Colonic mucosa (tissue), 4 donors: ENCODE results near the gene ANKRD13D. TPM values are rescaled to one million over a fixed set of nuclear protein-coding genes. Genes with fewer than 3 reads are reported as not detected.
A peak's percentile ranks its signal among the peaks of the same experiment; 100 is the strongest.

ENCODE experiments used
- DNase-seq: peaks from one replicate; pipeline ENCODE4 v3.0.0-alpha.2; 2020
- H3K27ac ChIP-seq: fragments of 200-600 bp; one replicate; pipeline ENCODE4 v1.8.0; 2021
- H3K27me3 ChIP-seq: fragments of 200-600 bp; one replicate; pipeline ENCODE4 v1.8.0; 2021
- H3K36me3 ChIP-seq: fragments of 200-600 bp; one replicate; pipeline ENCODE4 v1.8.0; 2021
- H3K4me1 ChIP-seq: fragments of 200-600 bp; one replicate; pipeline ENCODE4 v1.8.0; 2021; ENCODE audit warnings: mild to moderate bottlenecking
- H3K4me3 ChIP-seq: fragments of 200-600 bp; one replicate; pipeline ENCODE4 v1.8.0; 2021
- H3K9ac ChIP-seq, 2 donors: one replicate each; pipeline ENCODE4 v1.7.0; 2013; ENCODE audit warnings: control low read depth in 2 of 2, low read depth in 2 of 2, low read length in 2 of 2
- H3K9me3 ChIP-seq: fragments of 200-600 bp; one replicate; pipeline ENCODE4 v1.8.0; 2021
- intact Hi-C: fragments of 100-400 bp; cut with DNase I; formaldehyde crosslinking; loops from one replicate; pipeline ENCODE4 v1.14.1; 2022
- total RNA-seq, 2 donors: library from RNA; stranded (reverse); fragmentation: NEBNext Ultra II Directional in 1 of 2; extraction: Animal tissue kit (Norgen Biotek cat#: 25700) in 1 of 2; gene quantifications; one replicate each; pipeline ENCODE4 v1.2.1, GENCODE V29; 2021
- TF ChIP-seq, protein P1 (sequence below): fragments of 200-600 bp; IDR thresholded peaks from one replicate; pipeline ENCODE4 v1.8.0; 2022; ENCODE audit warnings: antibody characterized with exemption, mild to moderate bottlenecking
- donor health status: healthy.
- donor health status: DM: no; HTN: no; CAD: no.
- donor health status: DM: no; HTN: no; CAD: no.

The ANKRD13D gene
- total RNA-seq, 2 donors from 2014 or later = 18.8 to 39.5 TPM

DNA sequence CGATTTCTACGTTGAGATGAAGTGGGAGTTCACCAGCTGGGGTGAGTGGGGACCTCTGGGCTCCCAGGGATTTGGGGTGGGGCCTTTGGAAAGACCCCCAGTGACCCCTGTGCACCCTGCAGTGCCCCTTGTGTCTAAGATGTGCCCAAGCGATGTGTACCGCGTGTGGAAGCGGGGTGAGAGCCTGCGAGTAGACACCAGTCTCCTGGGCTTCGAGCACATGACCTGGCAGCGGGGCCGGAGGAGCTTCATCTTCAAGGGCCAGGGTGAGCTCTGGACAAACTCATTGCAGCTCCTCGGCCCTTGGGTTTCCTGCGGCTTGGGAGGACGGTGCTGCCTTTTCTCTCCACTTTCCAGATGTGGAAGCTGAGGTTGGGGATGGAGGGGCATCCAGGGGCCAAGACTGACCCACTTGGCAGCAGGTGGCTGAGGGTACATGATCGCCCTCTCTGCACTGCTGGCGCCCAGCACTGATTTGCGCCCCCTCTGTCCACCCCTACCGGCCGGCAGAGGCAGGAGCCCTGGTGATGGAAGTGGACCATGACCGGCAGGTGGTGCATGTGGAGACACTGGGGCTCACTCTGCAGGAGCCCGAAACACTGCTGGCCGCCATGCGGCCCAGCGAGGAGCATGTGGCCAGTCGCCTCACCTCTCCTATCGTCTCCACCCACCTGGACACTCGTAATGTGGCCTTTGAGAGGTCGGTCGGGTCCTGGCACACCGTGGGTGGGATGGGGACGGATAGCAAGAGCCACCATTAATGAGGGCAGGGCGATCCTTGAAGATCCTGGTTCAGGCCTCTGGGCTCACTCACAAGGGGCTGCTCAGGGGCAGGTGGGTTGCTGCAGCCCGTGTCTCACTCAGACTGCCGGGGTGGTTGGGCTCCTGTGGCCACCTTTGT, 2.6 kb downstream of the ANKRD13D start:
- H3K4me3 ChIP-seq = no peak overlapping the region
- TF ChIP-seq, protein P1, sequence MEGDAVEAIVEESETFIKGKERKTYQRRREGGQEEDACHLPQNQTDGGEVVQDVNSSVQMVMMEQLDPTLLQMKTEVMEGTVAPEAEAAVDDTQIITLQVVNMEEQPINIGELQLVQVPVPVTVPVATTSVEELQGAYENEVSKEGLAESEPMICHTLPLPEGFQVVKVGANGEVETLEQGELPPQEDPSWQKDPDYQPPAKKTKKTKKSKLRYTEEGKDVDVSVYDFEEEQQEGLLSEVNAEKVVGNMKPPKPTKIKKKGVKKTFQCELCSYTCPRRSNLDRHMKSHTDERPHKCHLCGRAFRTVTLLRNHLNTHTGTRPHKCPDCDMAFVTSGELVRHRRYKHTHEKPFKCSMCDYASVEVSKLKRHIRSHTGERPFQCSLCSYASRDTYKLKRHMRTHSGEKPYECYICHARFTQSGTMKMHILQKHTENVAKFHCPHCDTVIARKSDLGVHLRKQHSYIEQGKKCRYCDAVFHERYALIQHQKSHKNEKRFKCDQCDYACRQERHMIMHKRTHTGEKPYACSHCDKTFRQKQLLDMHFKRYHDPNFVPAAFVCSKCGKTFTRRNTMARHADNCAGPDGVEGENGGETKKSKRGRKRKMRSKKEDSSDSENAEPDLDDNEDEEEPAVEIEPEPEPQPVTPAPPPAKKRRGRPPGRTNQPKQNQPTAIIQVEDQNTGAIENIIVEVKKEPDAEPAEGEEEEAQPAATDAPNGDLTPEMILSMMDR = no peak
- peak overlapping the region in 1 of 2 donors; percentile 2 for H3K9ac ChIP-seq
- H3K27ac ChIP-seq = no peak overlapping the region
- no peaks in the 10 kb centered on the region for H3K27me3 ChIP-seq
- H3K36me3 ChIP-seq = no peaks in the 10 kb centered on the region
- H3K4me1 ChIP-seq = peaks cover 15% of the 10 kb centered on the region
- intact Hi-C loops = no loop called here
- H3K9me3 ChIP-seq = no peaks in the 10 kb centered on the region
- no peak for DNase-seq

DNA sequence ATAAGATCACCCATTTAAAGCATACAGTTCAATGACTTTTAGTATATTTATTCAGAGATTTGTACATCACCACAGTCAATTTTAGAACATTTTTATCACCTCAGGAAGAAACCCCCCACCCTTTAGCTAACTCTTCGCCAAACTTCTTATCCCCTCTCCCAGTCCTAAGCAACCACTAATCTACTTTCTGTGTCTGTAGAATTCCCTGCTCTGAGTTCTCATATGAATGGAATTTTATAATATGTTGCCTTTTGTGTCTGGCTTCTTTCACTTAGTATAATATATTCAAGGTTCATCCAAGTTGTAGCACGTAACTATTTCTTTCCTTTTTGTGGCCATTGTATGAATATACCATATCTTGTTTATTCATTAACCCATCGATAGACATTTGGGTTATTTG, 3.6 kb downstream of the ANKRD13D start:
- no peak overlapping the region for H3K27ac ChIP-seq
- H3K9me3 ChIP-seq = no peaks in the 10 kb centered on the region
- no peaks in the 10 kb centered on the region for H3K36me3 ChIP-seq
- TF ChIP-seq, protein P1 = no peak
- peaks cover 12% of the 10 kb centered on the region for H3K4me1 ChIP-seq
- no peaks in the 10 kb centered on the region for H3K27me3 ChIP-seq
- DNase-seq = no peak
- intact Hi-C loops = no loop called here
- no peak overlapping the region for H3K9ac ChIP-seq
- H3K4me3 ChIP-seq = no peak overlapping the region

DNA sequence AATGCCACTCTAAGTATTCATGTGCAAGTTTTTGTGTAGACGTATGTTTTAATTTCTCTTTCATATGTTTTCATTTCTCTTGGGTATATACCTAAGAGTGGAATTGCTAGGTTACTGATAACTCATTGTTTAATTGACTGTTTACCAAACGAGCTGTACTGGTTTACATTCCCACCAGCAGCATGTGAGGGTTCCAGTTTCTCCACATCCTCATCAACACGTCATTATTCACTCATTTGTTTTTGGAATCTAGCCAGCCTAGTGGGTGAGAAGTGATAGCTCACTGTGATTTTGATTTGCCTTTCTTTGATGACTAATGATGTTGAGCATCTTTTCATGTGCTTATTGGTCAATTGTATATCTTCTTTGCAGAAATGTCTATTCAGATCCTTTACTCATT, 4.0 kb downstream of the ANKRD13D start:
- Histone ChIP-seq H3K4me1 (peaks cover 8% of the 10 kb centered on the region), H3K36me3 (no peaks in the 10 kb centered on the region), H3K27me3 (no peaks in the 10 kb centered on the region), H3K9me3 (no peaks in the 10 kb centered on the region), H3K9ac (no peak overlapping the region), H3K4me3 (no peak overlapping the region), H3K27ac (no peak overlapping the region)
- intact Hi-C loops = no loop called here
- DNase-seq = no peak
- TF ChIP-seq, protein P1 = no peak

DNA sequence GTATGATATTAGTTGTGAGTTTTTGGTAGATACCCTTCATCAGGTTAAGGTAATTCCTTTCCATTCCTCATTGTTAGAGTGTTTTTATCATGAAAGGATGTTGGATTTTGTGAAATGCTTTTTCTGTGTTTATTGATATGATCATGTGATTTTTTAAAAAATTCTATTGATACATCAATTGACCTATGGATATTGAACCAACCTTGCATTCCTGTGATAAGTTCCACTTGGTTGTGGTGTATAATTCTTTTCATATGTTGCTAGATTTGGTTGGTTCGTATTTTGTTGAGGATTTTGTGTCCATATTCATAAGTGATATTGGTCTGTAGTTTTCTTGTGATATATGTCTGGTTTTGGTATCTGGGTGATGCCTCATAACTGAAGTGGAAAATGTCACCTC, 6.7 kb downstream of the ANKRD13D start:
- Histone ChIP-seq H3K27me3 (no peaks in the 10 kb centered on the region), H3K9ac (no peak overlapping the region), H3K4me3 (no peak overlapping the region), H3K36me3 (no peaks in the 10 kb centered on the region), H3K27ac (no peak overlapping the region), H3K4me1 (no peaks in the 10 kb centered on the region), H3K9me3 (no peaks in the 10 kb centered on the region)
- intact Hi-C loops = no loop called here
- TF ChIP-seq, protein P1 = no peak
- no peak for DNase-seq

DNA sequence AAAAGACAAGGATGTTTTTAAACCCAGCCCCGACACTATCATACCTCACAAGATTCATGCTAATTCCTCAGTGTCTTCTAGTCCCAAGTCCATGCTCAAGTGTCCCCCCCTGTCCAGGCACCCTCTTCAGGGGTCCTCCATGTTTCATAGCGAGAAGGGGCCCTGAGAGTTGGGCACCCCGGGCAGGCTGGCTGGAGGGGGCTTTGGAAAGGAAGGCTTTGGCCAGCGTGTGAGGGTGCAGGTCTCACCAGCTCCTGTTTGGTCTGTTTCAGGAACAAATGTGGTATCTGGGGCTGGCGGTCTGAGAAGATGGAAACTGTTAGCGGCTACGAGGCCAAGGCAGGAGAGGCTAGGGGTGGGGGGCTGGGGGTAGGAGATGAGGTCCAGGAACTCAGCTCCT, 9.7 kb downstream of the ANKRD13D start:
- H3K4me1 ChIP-seq = peaks cover 6% of the 10 kb centered on the region
- TF ChIP-seq, protein P1 = no peak
- H3K27me3 ChIP-seq = no peaks in the 10 kb centered on the region
- no peak overlapping the region for H3K27ac ChIP-seq
- no peak overlapping the region for H3K4me3 ChIP-seq
- no peaks in the 10 kb centered on the region for H3K9me3 ChIP-seq
- H3K9ac ChIP-seq = no peak overlapping the region
- no peaks in the 10 kb centered on the region for H3K36me3 ChIP-seq
- intact Hi-C loops = no loop called here
- no peak for DNase-seq
